ENCODE data around the gene CPTP. TPM values are rescaled to one million over a fixed set of nuclear protein-coding genes. Genes with fewer than 3 reads are reported as not detected.

Gene CPTP
- total and polyA plus RNA-seq, 2 of the 13 experiments (the other 11 are each of a cell fraction or from before 2014, with no cell fraction given) = 5.5 to 9.3 TPM

GRCh38 chr1:1306661-1307260 lies 17.8 kb upstream of the CPTP start (continued):
- TF ChIP-seq ZNF646 (CRISPR knock-in tag; IDR thresholded peaks at IDR 0.05) = 0 out of 2 replicates have a peak, but pooled peaks have one; percentile 10
- TF ChIP-seq ZNF274 (CRISPR knock-in tag; IDR thresholded peaks at IDR 0.05) = 0 out of 2 replicates have a peak, but pooled peaks have one; percentile 37
- TF ChIP-seq DPF2 (CRISPR knock-in tag; IDR thresholded peaks at IDR 0.05; ENCODE audit: borderline replicate concordance, low read depth) = peak; percentile 33; the same call in 1 of the 2 replicates
- TF ChIP-seq ZNF660 (CRISPR knock-in tag; IDR thresholded peaks at IDR 0.05; ENCODE audit: borderline replicate concordance, low read depth) = no peak
- peak; percentile 63; the same call in 1 of the 3 replicates for TF ChIP-seq MXI1 (IDR thresholded peaks at IDR 0.05; ENCODE audit: borderline replicate concordance, low read depth, low read length)
- no peak for TF ChIP-seq ELF3 (CRISPR knock-in tag; IDR thresholded peaks at IDR 0.05)
- TF ChIP-seq ZBTB33 (CRISPR knock-in tag; IDR thresholded peaks at IDR 0.05) = 0 out of 2 replicates have a peak, but pooled peaks have one; percentile 15
- TF ChIP-seq MYC (CRISPR knock-in tag; IDR thresholded peaks at IDR 0.05; ENCODE audit: borderline replicate concordance) = peak; percentile 95
- peak; percentile 37; the same call in 1 of the 2 replicates for TF ChIP-seq ZGPAT (CRISPR knock-in tag; IDR thresholded peaks at IDR 0.05)
- peak; percentile 30; the same call in 1 of the 2 replicates for TF ChIP-seq FOXP4 (CRISPR knock-in tag; IDR thresholded peaks at IDR 0.05)
- peak; percentile 76 for TF ChIP-seq TARDBP (CRISPR knock-in tag; IDR thresholded peaks at IDR 0.05)
- TF ChIP-seq KAT7 (CRISPR knock-in tag; IDR thresholded peaks at IDR 0.05; ENCODE audit: borderline replicate concordance) = peak; percentile 36; the same call in 1 of the 2 replicates
- peak; percentile 88 for TF ChIP-seq DMAP1 (CRISPR knock-in tag; IDR thresholded peaks at IDR 0.05)
- TF ChIP-seq SRY (CRISPR knock-in tag; IDR thresholded peaks at IDR 0.05) = peak; percentile 75; the same call in 1 of the 2 replicates
- TF ChIP-seq HOXA7 (CRISPR knock-in tag; IDR thresholded peaks at IDR 0.05) = 0 out of 2 replicates have a peak, but pooled peaks have one; percentile 35
- TF ChIP-seq ZNF496 (CRISPR knock-in tag; IDR thresholded peaks at IDR 0.05; ENCODE audit: insufficient replicate concordance) = no peak
